Right lung (tissue), 5 donors: ENCODE results near the gene HTD2. TPM values are rescaled to one million over a fixed set of nuclear protein-coding genes. Genes with fewer than 3 reads are reported as not detected.

Experiments
- DNase-seq, 2 donors: peaks; one replicate each; pipeline ENCODE4 v3.0.0-alpha.2; 2013
- polyA plus RNA-seq, 5 donors: library from polyadenylated mRNA; unstranded; fragments of 120-200 nt; gene quantifications; one replicate each; pipeline versions ENCODE4 v1.2.1 to v1.2.3, GENCODE V29; 2013; ENCODE audit warnings: inconsistent platforms in 1 of 5, low replicate concordance in 1 of 5; ENCODE audit not compliant: insufficient read length in 5 of 5, insufficient read depth in 1 of 5

The HTD2 gene
- polyA plus RNA-seq, 5 donors, result 9.1 to 13.1 (median 11.5) TPM

- no peak for DNase-seq
These were observed 47.6 kb downstream of the HTD2 start for GRCh38 chr3:58353722-58354553.

GRCh38 chr3:58355179-58355578, 48.9 kb downstream of the HTD2 start:
- DNase-seq, result no peak

GRCh38 chr3:58356054-58356453, 49.7 kb downstream of the HTD2 start:
- no peak for DNase-seq

- no peak for DNase-seq
These were observed 51.1 kb downstream of the HTD2 start for GRCh38 chr3:58357402-58357801.

GRCh38 chr3:58358092-58358491, 51.8 kb downstream of the HTD2 start:
- DNase-seq, result no peak

GRCh38 chr3:58358808-58359207, 52.5 kb downstream of the HTD2 start:
- DNase-seq, result no peak

- DNase-seq, result no peak
These were observed 53.3 kb downstream of the HTD2 start for GRCh38 chr3:58359621-58360020.

- no peak for DNase-seq
These were observed 55.5 kb downstream of the HTD2 start for GRCh38 chr3:58361866-58362265.

GRCh38 chr3:58366699-58367098, 60.4 kb downstream of the HTD2 start:
- no peak for DNase-seq

GRCh38 chr3:58369038-58369437, 62.7 kb downstream of the HTD2 start:
- no peak for DNase-seq

Other genes with a start within 250 kb of the HTD2 start
- 1 to 10 TPM; 1.3 to 2.8 (median 2.2) TPM for gene DNASE1L3, start 95.5 kb upstream of the HTD2 start, polyA plus RNA-seq
- gene ABHD6, start 68.7 kb upstream of the HTD2 start, polyA plus RNA-seq, result 1 to 10 TPM; 5.7 to 8.4 (median 7.2) TPM
- gene RPP14, start 275 bp upstream of the HTD2 start, polyA plus RNA-seq, result 10 to 100 TPM; 16.1 to 21.3 (median 19.2) TPM
- 10 to 100 TPM; 24.2 to 38.7 (median 35.7) TPM for gene PXK, start 26.4 kb downstream of the HTD2 start, polyA plus RNA-seq
- gene PDHB, start 127.3 kb downstream of the HTD2 start, polyA plus RNA-seq, result 10 to 100 TPM; 76.4 to 96.3 (median 85.3) TPM
- gene KCTD6, start 185.6 kb downstream of the HTD2 start, polyA plus RNA-seq, result 10 to 100 TPM; 15.3 to 25.3 (median 19.3) TPM
- gene ACOX2, start 230.7 kb downstream of the HTD2 start, polyA plus RNA-seq, result 10 to 100 TPM; 43.3 to 62.0 (median 51.1) TPM